GM11168 (cell line): Measurements from ENCODE around the gene FGD3.

ENCODE experiments used
- in situ Hi-C: fragments of 300-500 bp; cut with MboI; formaldehyde crosslinking; loops from one replicate; pipeline ENCODE4 v1.12.0; 2022; ENCODE audit warnings: low sequenced_read_pairs; ENCODE audit not compliant: unreplicated experiment

FGD3 gene

GRCh38 chr9:93025736-93026135 lies 78.4 kb downstream of the FGD3 start:
- in situ Hi-C loops: no loop called here

GRCh38 chr9:93026640-93027039 lies 79.3 kb downstream of the FGD3 start:
- in situ Hi-C loops: no loop called here

- in situ Hi-C loops: no loop called here
Observed at GRCh38 chr9:93027750-93028149, 80.4 kb downstream of the FGD3 start.

GRCh38 chr9:93028448-93029006 lies 81.2 kb downstream of the FGD3 start:
- in situ Hi-C loops: no loop called here

- in situ Hi-C loops: no loop called here
Observed at GRCh38 chr9:93030642-93031628, 83.6 kb downstream of the FGD3 start.

GRCh38 chr9:93031629-93032430 lies 84.5 kb downstream of the FGD3 start:
- in situ Hi-C loops: no loop called here

GRCh38 chr9:93032545-93032944 lies 85.2 kb downstream of the FGD3 start:
- in situ Hi-C loops: no loop called here

GRCh38 chr9:93033531-93033930 lies 86.2 kb downstream of the FGD3 start:
- in situ Hi-C loops: no loop called here

- in situ Hi-C loops: no loop called here
Observed at GRCh38 chr9:93035106-93035660, 87.9 kb downstream of the FGD3 start.

GRCh38 chr9:93035821-93036351 lies 88.6 kb downstream of the FGD3 start:
- in situ Hi-C loops: no loop called here

- in situ Hi-C loops: no loop called here
Observed at GRCh38 chr9:93036887-93037475, 89.7 kb downstream of the FGD3 start.

GRCh38 chr9:93037476-93037971 lies 90.2 kb downstream of the FGD3 start:
- in situ Hi-C loops: no loop called here

- in situ Hi-C loops: no loop called here
Observed at GRCh38 chr9:93038918-93039317, 91.6 kb downstream of the FGD3 start.

GRCh38 chr9:93039456-93039855 lies 92.1 kb downstream of the FGD3 start:
- in situ Hi-C loops: no loop called here

- in situ Hi-C loops: no loop called here
Observed at GRCh38 chr9:93039976-93040375, 92.7 kb downstream of the FGD3 start.

GRCh38 chr9:93040409-93040808 lies 93.1 kb downstream of the FGD3 start:
- in situ Hi-C loops: no loop called here

- in situ Hi-C loops: no loop called here
Observed at GRCh38 chr9:93041108-93041802, 93.9 kb downstream of the FGD3 start.

- in situ Hi-C loops: no loop called here
Observed at GRCh38 chr9:93043122-93043521, 95.8 kb downstream of the FGD3 start.

- in situ Hi-C loops: no loop called here
Observed at GRCh38 chr9:93045521-93045920, 98.2 kb downstream of the FGD3 start.
